T-helper 1 cell treated with Interleukin-12 subunit alpha and Interleukin-12 subunit beta and Interleukin-4 antibody, amounts not matched to agents 30 μg/mL and 1 μg/mL, for 36 hours (primary cell): ENCODE results near the gene DZIP1.

ENCODE experiments used
- H3K27ac Mint-ChIP-seq: one replicate; pipeline ENCODE4 v1.8.0; 2021; ENCODE audit warnings: mild to moderate bottlenecking, mixed read lengths
- H3K27me3 Mint-ChIP-seq: one replicate; pipeline ENCODE4 v1.8.0; 2021; ENCODE audit warnings: low read depth, mixed read lengths
- H3K36me3 Mint-ChIP-seq: one replicate; pipeline ENCODE4 v1.8.0; 2021; ENCODE audit warnings: low read depth, mixed read lengths
- H3K4me1 Mint-ChIP-seq: one replicate; pipeline ENCODE4 v1.8.0; 2021; ENCODE audit warnings: low read depth, mixed read lengths
- H3K4me3 Mint-ChIP-seq: one replicate; pipeline ENCODE4 v1.8.0; 2021; ENCODE audit warnings: mild to moderate bottlenecking, moderate library complexity, mixed read lengths
- H3K9me3 Mint-ChIP-seq: one replicate; pipeline ENCODE4 v1.8.0; 2021; ENCODE audit warnings: mixed read lengths

The DZIP1 gene

GRCh38 chr13:95659500-95659899 is 15.0 kb upstream of the DZIP1 start:
- Mint-ChIP-seq H3K4me3 (no peak overlapping the region), H3K27ac (no peak overlapping the region), H3K4me1 (no peaks in the 10 kb centered on the region), H3K27me3 (peaks cover 26% of the 10 kb centered on the region), H3K36me3 (no peaks in the 10 kb centered on the region), H3K9me3 (peaks cover 7% of the 10 kb centered on the region)

- no peak overlapping the region for H3K4me3 Mint-ChIP-seq
- H3K27me3 Mint-ChIP-seq = peaks cover 23% of the 10 kb centered on the region
- peaks cover 4% of the 10 kb centered on the region for H3K9me3 Mint-ChIP-seq
- no peaks in the 10 kb centered on the region for H3K4me1 Mint-ChIP-seq
- no peak overlapping the region for H3K27ac Mint-ChIP-seq
- H3K36me3 Mint-ChIP-seq = no peaks in the 10 kb centered on the region
Measured at GRCh38 chr13:95656386-95657015, 12.0 kb upstream of the DZIP1 start.

GRCh38 chr13:95652821-95653220 is 8.3 kb upstream of the DZIP1 start:
- no peaks in the 10 kb centered on the region for H3K4me1 Mint-ChIP-seq
- no peak overlapping the region for H3K4me3 Mint-ChIP-seq
- no peaks in the 10 kb centered on the region for H3K9me3 Mint-ChIP-seq
- no peaks in the 10 kb centered on the region for H3K36me3 Mint-ChIP-seq
- H3K27me3 Mint-ChIP-seq = peaks cover 32% of the 10 kb centered on the region
- H3K27ac Mint-ChIP-seq = no peak overlapping the region

- H3K9me3 Mint-ChIP-seq = no peaks in the 10 kb centered on the region
- no peaks in the 10 kb centered on the region for H3K36me3 Mint-ChIP-seq
- no peak overlapping the region for H3K27ac Mint-ChIP-seq
- H3K4me3 Mint-ChIP-seq = no peak overlapping the region
- H3K4me1 Mint-ChIP-seq = no peaks in the 10 kb centered on the region
- peaks cover 34% of the 10 kb centered on the region for H3K27me3 Mint-ChIP-seq
Measured at GRCh38 chr13:95652244-95652764, 7.8 kb upstream of the DZIP1 start.

- no peak overlapping the region for H3K27ac Mint-ChIP-seq
- H3K4me1 Mint-ChIP-seq = no peaks in the 10 kb centered on the region
- no peaks in the 10 kb centered on the region for H3K36me3 Mint-ChIP-seq
- H3K4me3 Mint-ChIP-seq = no peak overlapping the region
- H3K27me3 Mint-ChIP-seq = peaks cover 36% of the 10 kb centered on the region
- H3K9me3 Mint-ChIP-seq = no peaks in the 10 kb centered on the region
Measured at GRCh38 chr13:95650696-95651095, 6.2 kb upstream of the DZIP1 start.

- H3K27me3 Mint-ChIP-seq = peaks cover 56% of the 10 kb centered on the region
- no peak overlapping the region for H3K27ac Mint-ChIP-seq
- peaks cover 8% of the 10 kb centered on the region for H3K4me1 Mint-ChIP-seq
- H3K9me3 Mint-ChIP-seq = no peaks in the 10 kb centered on the region
- no peaks in the 10 kb centered on the region for H3K36me3 Mint-ChIP-seq
- H3K4me3 Mint-ChIP-seq = no peak overlapping the region
Measured at GRCh38 chr13:95647321-95647720, 2.8 kb upstream of the DZIP1 start.

- H3K27ac Mint-ChIP-seq = no peak overlapping the region
- H3K27me3 Mint-ChIP-seq = peaks cover 61% of the 10 kb centered on the region
- no peaks in the 10 kb centered on the region for H3K9me3 Mint-ChIP-seq
- no peaks in the 10 kb centered on the region for H3K36me3 Mint-ChIP-seq
- no peak overlapping the region for H3K4me3 Mint-ChIP-seq
- H3K4me1 Mint-ChIP-seq = peaks cover 8% of the 10 kb centered on the region
Measured at GRCh38 chr13:95643936-95644598, 439 bp downstream of the DZIP1 start.

- H3K4me1 Mint-ChIP-seq = peaks cover 8% of the 10 kb centered on the region
- peaks cover 56% of the 10 kb centered on the region for H3K27me3 Mint-ChIP-seq
- peak overlapping the region; percentile 66 for H3K4me3 Mint-ChIP-seq
- no peaks in the 10 kb centered on the region for H3K9me3 Mint-ChIP-seq
- H3K27ac Mint-ChIP-seq = no peak overlapping the region
- H3K36me3 Mint-ChIP-seq = no peaks in the 10 kb centered on the region
Measured at GRCh38 chr13:95643571-95643935, 953 bp downstream of the DZIP1 start.

GRCh38 chr13:95642999-95643398 is 1.5 kb downstream of the DZIP1 start:
- peaks cover 8% of the 10 kb centered on the region for H3K4me1 Mint-ChIP-seq
- H3K27ac Mint-ChIP-seq = no peak overlapping the region
- H3K9me3 Mint-ChIP-seq = no peaks in the 10 kb centered on the region
- H3K27me3 Mint-ChIP-seq = peaks cover 55% of the 10 kb centered on the region
- no peak overlapping the region for H3K4me3 Mint-ChIP-seq
- H3K36me3 Mint-ChIP-seq = no peaks in the 10 kb centered on the region

- peaks cover 50% of the 10 kb centered on the region for H3K27me3 Mint-ChIP-seq
- no peaks in the 10 kb centered on the region for H3K36me3 Mint-ChIP-seq
- no peak overlapping the region for H3K27ac Mint-ChIP-seq
- peaks cover 8% of the 10 kb centered on the region for H3K4me1 Mint-ChIP-seq
- H3K4me3 Mint-ChIP-seq = no peak overlapping the region
- no peaks in the 10 kb centered on the region for H3K9me3 Mint-ChIP-seq
Measured at GRCh38 chr13:95642028-95642621, 2.4 kb downstream of the DZIP1 start.

GRCh38 chr13:95641291-95642027 is 3.0 kb downstream of the DZIP1 start:
- Mint-ChIP-seq H3K36me3 (no peaks in the 10 kb centered on the region), H3K4me1 (peaks cover 14% of the 10 kb centered on the region), H3K9me3 (no peaks in the 10 kb centered on the region), H3K4me3 (no peak overlapping the region), H3K27me3 (peaks cover 49% of the 10 kb centered on the region), H3K27ac (no peak overlapping the region)

GRCh38 chr13:95636853-95637252 is 7.7 kb downstream of the DZIP1 start:
- H3K4me3 Mint-ChIP-seq = no peak overlapping the region
- no peak overlapping the region for H3K27ac Mint-ChIP-seq
- H3K9me3 Mint-ChIP-seq = no peaks in the 10 kb centered on the region
- peaks cover 9% of the 10 kb centered on the region for H3K4me1 Mint-ChIP-seq
- H3K36me3 Mint-ChIP-seq = no peaks in the 10 kb centered on the region
- peaks cover 25% of the 10 kb centered on the region for H3K27me3 Mint-ChIP-seq

GRCh38 chr13:95630593-95630992 is 13.9 kb downstream of the DZIP1 start:
- no peak overlapping the region for H3K27ac Mint-ChIP-seq

GRCh38 chr13:95629071-95629470 is 15.4 kb downstream of the DZIP1 start:
- no peak overlapping the region for H3K4me3 Mint-ChIP-seq
- no peak overlapping the region for H3K27ac Mint-ChIP-seq
- H3K4me1 Mint-ChIP-seq = no peaks in the 10 kb centered on the region
- no peaks in the 10 kb centered on the region for H3K36me3 Mint-ChIP-seq
- no peaks in the 10 kb centered on the region for H3K9me3 Mint-ChIP-seq
- peaks cover 18% of the 10 kb centered on the region for H3K27me3 Mint-ChIP-seq

More at GRCh38 chr13:95630593-95630992, 13.9 kb downstream of the DZIP1 start:
- Mint-ChIP-seq H3K36me3 (no peaks in the 10 kb centered on the region), H3K9me3 (no peaks in the 10 kb centered on the region), H3K4me3 (no peak overlapping the region), H3K27me3 (peaks cover 17% of the 10 kb centered on the region), H3K4me1 (no peaks in the 10 kb centered on the region)
